ENCODE measurements around the gene PLCH2.
A peak's percentile ranks its signal among the peaks of the same experiment; 100 is the strongest.

PLCH2 gene

DNA sequence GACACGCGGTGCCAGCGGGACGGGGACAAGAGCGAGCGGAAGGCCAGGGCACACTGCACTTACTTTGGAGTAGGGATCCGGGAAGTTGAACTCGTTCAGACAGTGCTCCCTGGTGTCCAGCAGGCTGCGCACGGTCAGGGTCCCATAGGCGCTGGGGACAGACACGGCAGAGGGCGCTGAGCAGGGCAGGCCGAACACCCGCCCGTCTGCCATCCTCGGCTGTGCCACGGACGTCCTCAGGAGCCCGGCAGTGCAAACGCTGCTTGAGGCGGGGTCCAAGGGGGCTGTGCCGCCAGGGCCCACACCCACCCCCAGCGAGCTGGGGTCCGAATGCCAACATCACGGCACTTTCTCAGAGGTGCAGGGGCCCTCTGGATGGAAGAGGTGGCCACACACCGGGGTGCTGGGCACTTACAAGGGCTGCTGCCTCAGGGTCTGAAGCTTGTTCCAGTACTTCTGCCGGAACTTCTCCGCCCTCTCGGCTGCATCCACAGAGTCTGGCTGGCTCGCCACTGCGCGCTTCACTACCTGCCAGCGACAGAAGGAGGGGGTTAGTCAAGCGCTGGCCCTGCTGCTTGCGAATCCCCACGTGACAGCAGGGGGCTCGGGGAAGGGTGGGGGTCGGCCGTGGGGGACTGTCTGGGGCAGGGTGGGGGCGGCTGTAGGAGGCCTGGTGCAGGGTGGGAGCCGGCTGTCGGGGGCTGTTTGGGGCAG, 38.0 kb downstream of the PLCH2 start:
- no peak overlapping the region for H3K4me3 Mint-ChIP-seq
- no peak for ATAC-seq

GRCh38 chr1:2514863-2515762, 39.0 kb downstream of the PLCH2 start:
- Mint-ChIP-seq H3K4me1 (peaks cover 4% of the 10 kb centered on the region), H3K27me3 (no peaks in the 10 kb centered on the region), H3K9me3 (no peaks in the 10 kb centered on the region), H3K4me3 (no peak overlapping the region), H3K27ac (no peak overlapping the region)
- ATAC-seq (no peak), DNase-seq (no peak)

More for the DNA sequence above, 38.0 kb downstream of the PLCH2 start:
- no peak for DNase-seq
- H3K9me3 Mint-ChIP-seq: no peaks in the 10 kb centered on the region
- no peaks in the 10 kb centered on the region for H3K27me3 Mint-ChIP-seq
- peaks cover 3% of the 10 kb centered on the region for H3K4me1 Mint-ChIP-seq
- H3K27ac Mint-ChIP-seq: peak overlapping the region in 1 of 2 donors; percentile 54

DNA sequence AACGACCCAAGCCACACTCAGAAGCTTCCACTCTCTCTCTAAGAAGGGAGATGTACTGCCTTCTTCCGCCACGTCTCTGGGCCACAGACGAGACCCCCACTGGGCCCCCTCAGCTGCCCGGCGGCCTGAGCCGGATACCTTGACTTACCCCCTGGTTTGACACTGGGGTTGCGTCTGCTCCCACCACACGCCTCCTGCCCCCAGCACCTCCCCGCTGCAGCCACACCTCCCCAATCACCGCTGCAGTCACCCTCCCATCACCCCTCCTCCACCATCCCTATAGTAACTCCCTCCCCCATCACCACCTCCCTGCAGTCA, 39.6 kb downstream of the PLCH2 start:
- Mint-ChIP-seq H3K4me3 (no peak overlapping the region), H3K27me3 (no peaks in the 10 kb centered on the region), H3K27ac (peak overlapping the region; percentile 74 to 83), H3K4me1 (peaks cover 4% of the 10 kb centered on the region), H3K9me3 (no peaks in the 10 kb centered on the region)
- no peak for DNase-seq
- no peak for ATAC-seq

- ATAC-seq (no peak), DNase-seq (no peak)
- Mint-ChIP-seq H3K27me3 (no peaks in the 10 kb centered on the region), H3K9me3 (no peaks in the 10 kb centered on the region), H3K4me3 (no peak overlapping the region), H3K27ac (peak overlapping the region in 1 of 2 donors; percentile 83), H3K4me1 (peaks cover 8% of the 10 kb centered on the region)
These were observed 40.0 kb downstream of the PLCH2 start for GRCh38 chr1:2516124-2516523.

DNA sequence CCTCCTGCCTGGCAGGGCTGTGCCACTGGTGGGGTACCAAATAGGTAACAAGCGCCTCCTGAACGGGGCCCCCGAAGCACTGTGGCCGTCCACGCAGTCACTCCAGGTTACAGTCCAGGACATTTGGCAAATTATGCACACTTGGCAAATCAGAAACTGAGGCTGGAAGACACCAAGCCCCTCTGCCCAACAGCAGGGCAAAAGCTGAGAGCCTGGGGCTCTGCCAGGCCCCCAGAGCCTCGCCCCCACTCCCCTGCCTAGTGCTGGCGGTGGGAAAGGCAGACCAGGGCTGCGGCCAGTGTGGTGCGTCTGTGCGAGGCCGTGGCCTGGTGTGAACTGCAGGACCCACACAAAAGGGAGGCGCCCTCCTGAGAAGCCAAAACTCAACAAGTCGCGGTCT, 40.9 kb downstream of the PLCH2 start:
- H3K27ac Mint-ChIP-seq: peak overlapping the region in 1 of 2 donors; percentile 12

DNA sequence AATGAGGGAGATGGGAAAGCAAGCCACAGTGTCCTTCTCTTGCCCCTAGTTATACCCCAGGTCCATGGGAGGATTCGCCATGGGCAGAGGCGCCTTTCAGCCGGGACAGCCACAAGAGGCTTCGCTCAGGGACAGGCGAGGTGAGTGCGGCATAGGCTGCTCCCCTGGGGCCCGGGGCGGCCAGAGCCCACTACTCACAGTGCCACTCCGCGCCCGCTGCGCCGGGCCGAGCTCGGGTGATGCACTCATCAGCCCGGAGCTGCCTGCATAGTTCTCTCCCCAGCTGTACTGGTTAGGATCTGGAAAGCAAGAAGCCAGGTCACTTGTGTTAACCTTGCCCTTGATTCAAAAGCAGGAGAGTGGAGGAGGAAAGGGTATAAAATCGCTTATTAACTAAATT, 41.9 kb downstream of the PLCH2 start:
- no peak for DNase-seq
- Mint-ChIP-seq H3K4me3 (no peak overlapping the region), H3K4me1 (peaks cover 23% of the 10 kb centered on the region), H3K27ac (no peak overlapping the region), H3K27me3 (no peaks in the 10 kb centered on the region), H3K9me3 (no peaks in the 10 kb centered on the region)
- no peak for ATAC-seq

More for the DNA sequence above, 40.9 kb downstream of the PLCH2 start:
- H3K4me1 Mint-ChIP-seq: peaks cover 13% of the 10 kb centered on the region
- ATAC-seq (no peak), DNase-seq (no peak)
- H3K4me3 Mint-ChIP-seq: no peak overlapping the region
- H3K27me3 Mint-ChIP-seq: no peaks in the 10 kb centered on the region
- no peaks in the 10 kb centered on the region for H3K9me3 Mint-ChIP-seq

GRCh38 chr1:2518528-2518927, 42.4 kb downstream of the PLCH2 start:
- no peak for ATAC-seq
- Mint-ChIP-seq H3K27ac (no peak overlapping the region), H3K27me3 (no peaks in the 10 kb centered on the region), H3K4me1 (peaks cover 29% of the 10 kb centered on the region), H3K4me3 (no peak overlapping the region), H3K9me3 (no peaks in the 10 kb centered on the region)
- no peak for DNase-seq

DNA sequence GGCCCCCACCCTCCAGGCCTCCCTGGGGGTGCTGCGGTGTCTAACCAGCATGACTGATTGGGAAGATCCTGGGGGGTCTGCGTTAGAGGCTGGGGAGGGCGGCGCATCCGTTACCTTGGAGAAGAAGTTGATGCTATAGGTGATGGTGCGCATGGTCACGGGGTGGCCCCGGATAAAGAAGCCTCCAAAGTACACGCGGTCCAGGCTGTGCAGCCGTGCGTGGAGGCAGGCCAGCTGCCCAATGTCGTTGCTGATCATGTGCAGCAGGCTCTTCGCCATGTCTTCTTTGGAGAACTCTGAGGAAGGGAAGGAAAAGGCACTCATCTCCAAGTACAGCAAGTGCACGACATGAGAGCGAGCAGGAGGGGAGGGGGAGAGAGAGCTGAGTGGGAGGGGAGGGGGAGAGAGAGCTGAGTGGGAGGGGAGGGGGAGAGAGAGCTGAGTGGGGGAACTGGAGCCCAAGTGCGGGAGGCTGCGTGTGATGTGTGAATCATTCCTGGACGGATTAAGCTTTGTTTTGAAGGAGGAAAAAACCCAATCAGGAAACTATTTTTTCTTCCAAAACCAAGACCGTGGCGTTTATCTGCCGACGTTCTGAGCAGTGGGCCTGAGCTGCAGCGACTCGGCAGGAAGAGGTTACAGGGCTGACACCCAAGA, 43.1 kb downstream of the PLCH2 start:
- no peak for ATAC-seq
- peak overlapping the region in 1 of 2 donors; percentile 93 for H3K27ac Mint-ChIP-seq
- no peaks in the 10 kb centered on the region for H3K27me3 Mint-ChIP-seq
- no peak for DNase-seq
- H3K4me1 Mint-ChIP-seq: peaks cover 35% of the 10 kb centered on the region
- H3K4me3 Mint-ChIP-seq: no peak overlapping the region
- H3K9me3 Mint-ChIP-seq: no peaks in the 10 kb centered on the region

DNA sequence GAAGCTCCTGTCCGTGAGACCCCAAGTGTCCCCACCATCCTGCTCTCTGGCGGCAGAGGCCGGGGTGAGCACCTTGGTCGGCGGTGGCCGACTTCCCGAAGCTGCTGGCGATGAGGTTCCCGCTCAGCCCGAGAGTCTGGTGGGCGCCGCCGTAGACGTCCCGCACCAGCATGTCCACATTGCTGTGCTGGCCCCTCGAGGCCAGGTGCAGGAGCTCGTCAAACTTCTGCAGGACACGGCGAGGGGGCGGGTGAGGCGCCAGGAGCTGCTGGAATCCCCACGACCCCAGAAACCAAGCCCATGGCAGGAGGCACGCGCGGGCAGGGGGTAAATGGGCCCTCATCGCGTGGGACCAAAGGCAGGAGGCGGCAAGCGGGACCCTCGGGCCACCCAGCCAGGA, 43.6 kb downstream of the PLCH2 start:
- ATAC-seq (no peak), DNase-seq (no peak)
- Mint-ChIP-seq H3K9me3 (no peaks in the 10 kb centered on the region), H3K4me1 (peaks cover 41% of the 10 kb centered on the region), H3K27ac (no peak overlapping the region), H3K27me3 (no peaks in the 10 kb centered on the region), H3K4me3 (no peak overlapping the region)

DNA sequence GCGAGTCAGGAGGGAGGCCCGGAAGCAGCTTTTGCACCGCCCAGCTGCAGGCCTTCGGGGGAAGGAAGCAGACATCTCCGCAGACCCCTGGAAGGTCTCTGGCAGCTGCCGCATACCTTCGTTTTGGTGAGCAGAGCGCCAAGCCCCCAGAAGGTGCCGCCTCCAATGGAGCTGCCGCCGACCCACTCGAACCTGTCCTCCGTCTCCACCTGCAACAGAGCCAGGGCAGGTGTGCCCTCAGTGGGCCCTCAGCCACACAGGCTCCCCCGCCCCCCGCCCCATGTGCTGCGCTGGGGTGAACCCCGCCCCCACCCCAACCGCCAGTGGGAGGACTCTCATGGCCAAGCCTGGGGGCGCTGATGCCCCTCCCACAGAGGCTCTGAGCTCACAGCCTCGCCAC, 44.1 kb downstream of the PLCH2 start:
- Mint-ChIP-seq H3K27me3 (no peaks in the 10 kb centered on the region), H3K27ac (no peak overlapping the region), H3K4me1 (peaks cover 46% of the 10 kb centered on the region), H3K9me3 (no peaks in the 10 kb centered on the region), H3K4me3 (no peak overlapping the region)
- no peak for DNase-seq
- ATAC-seq: no peak

GRCh38 chr1:2520806-2521205, 44.7 kb downstream of the PLCH2 start:
- H3K27me3 Mint-ChIP-seq: no peaks in the 10 kb centered on the region
- no peak for DNase-seq
- peak overlapping the region in 1 of 2 donors; percentile 48 for H3K27ac Mint-ChIP-seq
- H3K4me3 Mint-ChIP-seq: no peak overlapping the region
- peaks cover 47% of the 10 kb centered on the region for H3K4me1 Mint-ChIP-seq
- ATAC-seq: no peak
- H3K9me3 Mint-ChIP-seq: no peaks in the 10 kb centered on the region

DNA sequence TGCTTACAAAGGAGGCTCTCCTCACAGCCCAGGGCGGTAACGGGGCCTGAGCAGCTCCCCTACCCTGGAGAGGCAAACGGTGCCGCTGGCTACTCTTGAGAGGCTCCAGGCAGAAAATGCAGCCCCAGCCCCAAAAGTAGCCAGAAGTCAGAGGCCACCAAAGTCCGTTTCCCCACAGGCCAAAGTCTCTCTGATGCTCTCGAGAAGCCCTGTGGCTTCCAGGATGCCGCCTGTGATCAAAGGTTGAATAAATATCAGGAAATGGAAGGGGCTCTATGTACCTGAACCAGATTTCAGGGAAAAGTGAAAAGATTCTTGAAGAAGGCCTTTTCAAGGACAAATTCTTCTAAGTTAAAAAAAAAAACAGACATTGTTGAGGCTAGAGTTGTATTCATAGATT, 46.1 kb downstream of the PLCH2 start:
- Mint-ChIP-seq H3K27me3 (peaks cover 7% of the 10 kb centered on the region), H3K9me3 (no peaks in the 10 kb centered on the region), H3K4me3 (peak overlapping the region in 1 of 2 donors; percentile 83), H3K4me1 (peaks cover 53% of the 10 kb centered on the region), H3K27ac (peak overlapping the region in 1 of 2 donors; percentile 100)
- ATAC-seq (no peak), DNase-seq (no peak)

DNA sequence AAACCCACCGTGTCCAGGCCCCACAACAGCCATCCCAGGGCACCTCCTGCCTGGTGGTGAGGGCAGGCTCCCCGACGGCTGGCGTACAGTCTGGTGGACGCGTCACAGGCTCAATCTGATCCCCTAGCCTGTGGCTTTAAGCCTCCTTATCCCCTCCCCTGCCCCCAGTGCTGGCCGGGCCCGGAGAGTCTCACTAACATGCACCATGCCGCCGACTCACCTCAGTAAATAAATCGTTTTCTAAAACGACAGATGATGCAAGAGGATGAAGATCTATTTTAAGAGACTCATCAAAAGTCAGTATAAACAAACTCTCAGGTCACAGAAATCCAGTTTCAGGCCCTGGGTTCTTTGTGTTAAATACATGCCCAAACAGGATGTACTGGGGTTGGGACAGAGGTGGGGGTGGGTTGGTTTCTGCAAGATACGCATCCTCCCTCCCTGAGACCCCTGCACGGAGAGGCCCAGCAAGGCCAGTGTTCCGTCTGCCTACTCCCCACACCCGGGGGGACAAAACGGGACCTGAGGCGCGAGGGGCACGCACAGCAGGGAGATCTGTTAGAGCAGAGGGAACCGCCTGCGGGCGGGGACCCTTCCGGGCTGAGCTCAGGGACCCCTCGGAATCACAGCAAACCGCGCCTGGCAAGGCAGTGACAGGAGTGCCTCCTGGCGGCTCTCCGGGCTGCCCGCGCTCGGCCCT, 47.3 kb downstream of the PLCH2 start:
- peaks cover 62% of the 10 kb centered on the region for H3K4me1 Mint-ChIP-seq
- peak; percentile 70 to 80 for DNase-seq
- no peaks in the 10 kb centered on the region for H3K9me3 Mint-ChIP-seq
- peak; percentile 50 for ATAC-seq
- peak overlapping the region; percentile 83 to 87 for H3K4me3 Mint-ChIP-seq
- H3K27ac Mint-ChIP-seq: peak overlapping the region; percentile 98 to 100
- H3K27me3 Mint-ChIP-seq: peaks cover 13% of the 10 kb centered on the region

- peaks cover 66% of the 10 kb centered on the region for H3K4me1 Mint-ChIP-seq
- peak overlapping the region; percentile 98 to 100 for H3K27ac Mint-ChIP-seq
These were observed 48.0 kb downstream of the PLCH2 start for GRCh38 chr1:2523891-2524609.

GRCh38 chr1:2525572-2525919, 49.5 kb downstream of the PLCH2 start:
- H3K4me1 Mint-ChIP-seq: peaks cover 68% of the 10 kb centered on the region
- ATAC-seq (no peak), DNase-seq (no peak)
- H3K4me3 Mint-ChIP-seq: peak overlapping the region; percentile 83 to 87
- no peaks in the 10 kb centered on the region for H3K9me3 Mint-ChIP-seq
- H3K27me3 Mint-ChIP-seq: peaks cover 28% of the 10 kb centered on the region
- peak overlapping the region; percentile 79 to 97 for H3K27ac Mint-ChIP-seq

More at GRCh38 chr1:2523891-2524609, 48.0 kb downstream of the PLCH2 start:
- peak overlapping the region; percentile 83 to 87 for H3K4me3 Mint-ChIP-seq
- DNase-seq (peak; percentile 60 to 81), ATAC-seq (peak; percentile 54)
- H3K27me3 Mint-ChIP-seq: peaks cover 20% of the 10 kb centered on the region
- no peaks in the 10 kb centered on the region for H3K9me3 Mint-ChIP-seq
